H1 (cell line): ENCODE measurements around the gene ATP6V1G3. TPM values are rescaled to one million over a fixed set of nuclear protein-coding genes. Genes with fewer than 3 reads are reported as not detected.

ENCODE experiments used
- CTCF ChIA-PET: fragments of 300-600 bp; sonication (Branson Sonifier 250); formaldehyde crosslinking; loops from one replicate; lab custom pipeline; 2021; ENCODE audit not compliant: partially characterized antibody; lab: Charles Lee
- POLR2A ChIA-PET: fragments of 300-600 bp; sonication (Branson Sonifier 250); formaldehyde crosslinking; loops from one replicate; lab custom pipeline; 2021; ENCODE audit warnings: inconsistent platforms; ENCODE audit not compliant: partially characterized antibody; lab: Charles Lee
- DNase-seq, 2 experiments: peaks; one replicate each; pipeline versions ENCODE4 v3.0.0 to v3.0.0-alpha.2; 2010 to 2022; ENCODE audit warnings: low spot score in 2 of 2, low read depth in 1 of 2, mixed read lengths in 1 of 2
- FAIRE-seq: peaks from 2 replicates; lab custom pipeline; 2011; peaks lifted over from hg19 to GRCh38; lab: Jason Lieb, UNC
- H2AFZ ChIP-seq: 2 replicates; pipeline ENCODE4 v1.8.1; 2012; ENCODE audit warnings: low read length, inconsistent platforms
- H2AK5ac ChIP-seq: 2 replicates; pipeline ENCODE4 v1.6.1; 2013; ENCODE audit warnings: low read depth, low read length
- H2BK120ac ChIP-seq: replicated peaks from 2 replicates; pipeline ENCODE3; 2013; ENCODE audit warnings: low read depth, low read length, inconsistent platforms
- H2BK12ac ChIP-seq: 2 replicates; pipeline ENCODE4 v1.6.1; 2013; ENCODE audit warnings: low read depth, low read length
- H2BK15ac ChIP-seq: 2 replicates; pipeline ENCODE4 v1.6.1; 2013; ENCODE audit warnings: low read length
- H2BK20ac ChIP-seq: 2 replicates; pipeline ENCODE4 v1.6.1; 2013; ENCODE audit warnings: low read length
- H2BK5ac ChIP-seq: 2 replicates; pipeline ENCODE4 v1.6.1; 2013; ENCODE audit warnings: low read depth, low read length
- H3K14ac ChIP-seq: 2 replicates; pipeline ENCODE4 v1.6.1; 2013; ENCODE audit warnings: inconsistent platforms; ENCODE audit not compliant: insufficient read length
- H3K18ac ChIP-seq: 2 replicates; pipeline ENCODE4 v1.6.1; 2013; ENCODE audit warnings: low read length; ENCODE audit errors: extremely low read depth
- H3K23ac ChIP-seq: 2 replicates; pipeline ENCODE4 v1.6.1; 2013; ENCODE audit warnings: inconsistent platforms; ENCODE audit not compliant: insufficient read length
- H3K23me2 ChIP-seq: 2 replicates; pipeline ENCODE4 v1.6.1; 2013; ENCODE audit warnings: low read depth, low read length
- H3K27ac ChIP-seq: 2 replicates; pipeline ENCODE4 v1.6.1; 2011; ENCODE audit warnings: low read depth, low read length, inconsistent platforms
- H3K27me3 ChIP-seq, 4 experiments: replicated peaks in 1 of 4; 1 replicate in 1 of 4; 2 replicates in 3 of 4; pipeline versions ENCODE4 v1.6.1 to v1.8.1; 2011 to 2013; ENCODE audit warnings: low read length in 3 of 4, mild to moderate bottlenecking in 3 of 4, inconsistent platforms in 2 of 4, mixed read lengths in 2 of 4, moderate library complexity in 1 of 4; ENCODE audit not compliant: control insufficient read depth in 3 of 4, insufficient read depth in 3 of 4; ENCODE audit errors: extremely low read depth in 1 of 4
- H3K36me3 ChIP-seq, 4 experiments: 2 replicates each; pipeline versions ENCODE4 v1.6.1 to v1.8.1; 2011 to 2013; ENCODE audit warnings: mild to moderate bottlenecking in 4 of 4, low read length in 3 of 4, moderate library complexity in 2 of 4, control low read depth in 1 of 4, inconsistent platforms in 1 of 4; ENCODE audit not compliant: insufficient read depth in 4 of 4, control insufficient read depth in 2 of 4
- H3K4ac ChIP-seq: replicated peaks from 2 replicates; pipeline ENCODE3; 2013; ENCODE audit warnings: low read length, low read depth, mixed read lengths, inconsistent platforms; ENCODE audit not compliant: insufficient read length
- H3K4me1 ChIP-seq, 4 experiments: replicated peaks in 1 of 4; 1 replicate in 1 of 4; 2 replicates in 3 of 4; pipeline versions ENCODE4 v1.6.1 to v1.8.1; 2011 to 2013; ENCODE audit warnings: low read length in 3 of 4, inconsistent platforms in 2 of 4, mixed read lengths in 1 of 4; ENCODE audit not compliant: insufficient read depth in 4 of 4, control insufficient read depth in 3 of 4
- H3K4me2 ChIP-seq, 2 experiments: 2 replicates each; pipeline versions ENCODE4 v1.6.1 to v1.8.1; 2011 to 2013; ENCODE audit warnings: low read depth in 2 of 2, low read length in 2 of 2, control low read depth in 1 of 2, inconsistent platforms in 1 of 2, mild to moderate bottlenecking in 1 of 2; ENCODE audit not compliant: insufficient read depth in 1 of 2
- H3K4me3 ChIP-seq, 4 experiments: fragments of 200-600, 300-600 bp in 1 of 4; sonication (generic), shearing (Covaris generic), sonication (Bioruptor Twin) in 1 of 4; 2 replicates each; pipeline versions ENCODE4 v1.5.1 to v1.8.1; 2011 to 2016; ENCODE audit warnings: low read length in 4 of 4, low read depth in 3 of 4, control low read depth in 2 of 4, inconsistent platforms in 2 of 4, mild to moderate bottlenecking in 2 of 4, mixed read lengths in 1 of 4, moderate library complexity in 1 of 4; ENCODE audit not compliant: insufficient read depth in 2 of 4; ENCODE audit errors: extremely low read depth in 1 of 4
- H3K56ac ChIP-seq: replicated peaks from 2 replicates; pipeline ENCODE3; 2013; ENCODE audit warnings: low read depth, mild to moderate bottlenecking, mixed read lengths, low read length, inconsistent platforms; ENCODE audit not compliant: insufficient read length
- H3K79me1 ChIP-seq: 2 replicates; pipeline ENCODE4 v1.6.1; 2013; ENCODE audit warnings: low read depth, low read length, control low read depth
- H3K79me2 ChIP-seq, 2 experiments: 2 replicates each; pipeline versions ENCODE4 v1.6.1 to v1.8.1; 2012 to 2013; ENCODE audit warnings: low read length in 2 of 2, mild to moderate bottlenecking in 2 of 2, inconsistent platforms in 1 of 2; ENCODE audit not compliant: insufficient read depth in 2 of 2, control insufficient read depth in 1 of 2
- H3K9ac ChIP-seq, 4 experiments: replicated peaks in 1 of 4; 1 replicate in 1 of 4; 2 replicates in 3 of 4; pipeline versions ENCODE4 v1.6.1 to v1.8.1; 2011 to 2013; ENCODE audit warnings: low read depth in 3 of 4, low read length in 3 of 4, control low read depth in 2 of 4, mild to moderate bottlenecking in 2 of 4, moderate library complexity in 2 of 4, inconsistent platforms in 1 of 4; ENCODE audit errors: extremely low read depth in 1 of 4
- H3K9me3 ChIP-seq, 2 experiments: 2 replicates each; pipeline versions ENCODE4 v1.6.1 to v1.8.1; 2012 to 2013; ENCODE audit warnings: mild to moderate bottlenecking in 2 of 2, moderate library complexity in 2 of 2, control low read depth in 1 of 2, inconsistent platforms in 1 of 2, low read depth in 1 of 2, low read length in 1 of 2, mixed read lengths in 1 of 2; ENCODE audit not compliant: insufficient read depth in 2 of 2
- H4K20me1 ChIP-seq, 2 experiments: replicated peaks in 1 of 2; 2 replicates each; pipeline versions ENCODE3 to v1.8.1; 2011 to 2013; ENCODE audit warnings: inconsistent platforms in 2 of 2, low read length in 2 of 2, mild to moderate bottlenecking in 1 of 2; ENCODE audit not compliant: insufficient read depth in 2 of 2, control insufficient read depth in 1 of 2
- H4K5ac ChIP-seq: 2 replicates; pipeline ENCODE4 v1.6.1; 2013; ENCODE audit warnings: low read length, low read depth, mixed read lengths, inconsistent platforms; ENCODE audit not compliant: insufficient read length
- H4K8ac ChIP-seq: 2 replicates; pipeline ENCODE4 v1.8.0; 2013; ENCODE audit warnings: mild to moderate bottlenecking, moderate library complexity, low read length, inconsistent platforms; ENCODE audit not compliant: insufficient read depth; ENCODE audit errors: extremely low read depth
- H4K91ac ChIP-seq: replicated peaks from 2 replicates; pipeline ENCODE3; 2013; ENCODE audit warnings: low read length, mixed read lengths, inconsistent platforms; ENCODE audit not compliant: insufficient read length
- BACH1 ChIP-seq: IDR thresholded peaks from 2 replicates; pipeline ENCODE4 v1.6.1; 2012; ENCODE audit warnings: low read length, improper control_type of control experiment
- CREB1 ChIP-seq: IDR thresholded peaks from 2 replicates; pipeline ENCODE4 v1.6.1; 2012; ENCODE audit warnings: inconsistent platforms
- CTBP2 ChIP-seq: IDR thresholded peaks from 2 replicates; pipeline ENCODE4 v1.7.0; 2011; ENCODE audit warnings: borderline replicate concordance, mild to moderate bottlenecking, moderate library complexity, mixed read lengths, low read length; ENCODE audit not compliant: insufficient read depth, insufficient read length
- FOSL1 ChIP-seq: IDR thresholded peaks from 2 replicates; pipeline ENCODE4 v1.6.1; 2011; ENCODE audit warnings: mild to moderate bottlenecking, low read depth, low read length, moderate library complexity; ENCODE audit not compliant: insufficient read depth
- GABPA ChIP-seq: IDR thresholded peaks from 2 replicates; pipeline ENCODE4 v1.6.1; 2011; ENCODE audit warnings: mild to moderate bottlenecking, low read length, moderate library complexity, borderline replicate concordance; ENCODE audit not compliant: insufficient read depth
- JUND ChIP-seq: IDR thresholded peaks from 2 replicates; pipeline ENCODE4 v1.6.1; 2011; ENCODE audit warnings: mild to moderate bottlenecking, improper control_type of control experiment, low read length
- POLR2A ChIP-seq, 2 experiments: IDR thresholded peaks; 1 replicate in 1 of 2; 2 replicates in 1 of 2; pipeline ENCODE4 v1.6.1; 2011; ENCODE audit warnings: low read depth in 2 of 2, low read length in 2 of 2, mild to moderate bottlenecking in 2 of 2; ENCODE audit errors: control extremely low read depth in 1 of 2
- RXRA ChIP-seq: IDR thresholded peaks from 2 replicates; pipeline ENCODE4 v1.6.1; 2011; ENCODE audit warnings: low read depth, mild to moderate bottlenecking, low read length, moderate library complexity; ENCODE audit not compliant: insufficient read depth
- TCF12 ChIP-seq: IDR thresholded peaks from 2 replicates; pipeline ENCODE4 v1.6.1; 2011; ENCODE audit warnings: low read depth, mild to moderate bottlenecking, low read length
- WGBS, 2 experiments: shearing (Covaris generic) in 1 of 2; methylation state at CpG; one replicate each; pipeline versions ENCODE4 v1.1.6 to v1.1.7; 2013 to 2015; ENCODE audit warnings: low lambda C conversion rate in 2 of 2, mixed read lengths in 2 of 2, inconsistent platforms in 1 of 2, low coverage in 1 of 2, missing lambda C conversion rate in 1 of 2; ENCODE audit not compliant: insufficient replicate concordance in 2 of 2, insufficient coverage in 1 of 2, insufficient read length in 1 of 2; ENCODE audit errors: extremely low coverage in 1 of 2, missing lambda C conversion rate in 1 of 2; 5-methylcytosine and 5-hydroxymethylcytosine counted together
- polyA plus RNA-seq, 7 experiments: library from polyadenylated mRNA; depleted of rRNA in 3 of 7; stranded (reverse) in 5 of 7; unstranded in 2 of 7; fragments of >200 nt in 5 of 7; fragments of 200-250 nt in 2 of 7; gene quantifications; 1 replicate in 5 of 7; 2 replicates in 1 of 7; 4 replicates in 1 of 7; pipeline versions ENCODE4 v1.2.1 to v1.2.3, GENCODE V29; 2011 to 2013; ENCODE audit warnings: missing spikeins in 2 of 7, mixed read lengths in 2 of 7
- total RNA-seq: library from RNA; stranded (reverse); fragmentation: NEBNext Ultra II Directional; extraction: Animal tissue kit (Norgen Biotek cat#: 25700); gene quantifications from 2 replicates; pipeline ENCODE4 v1.2.1, GENCODE V29; 2021

The ATP6V1G3 gene
- total and polyA plus RNA-seq, 2 of the 8 experiments (the other 6 are each of a cell fraction or from before 2014, with no cell fraction given) = not detected

DNA sequence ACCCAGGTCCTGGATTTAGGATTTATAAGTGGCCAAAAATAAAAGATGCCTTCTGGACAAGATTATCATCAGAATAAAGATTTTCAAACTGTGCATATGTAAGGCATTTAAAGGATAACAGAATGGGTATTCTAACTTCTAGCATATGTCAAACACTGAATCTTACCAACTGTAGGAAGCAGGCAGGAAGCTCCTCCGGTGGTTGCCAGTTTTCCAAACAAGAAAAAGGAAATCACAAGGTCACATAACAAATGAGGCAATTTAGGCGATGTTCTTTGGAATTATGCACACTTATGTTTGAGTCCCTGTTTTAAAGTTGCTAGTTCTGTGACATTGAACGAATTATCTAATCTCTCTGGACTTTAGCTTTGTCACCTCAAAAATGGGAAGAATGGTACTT lies 48.9 kb downstream of the ATP6V1G3 start:
- Histone ChIP-seq H3K79me2 (no peaks in the 10 kb centered on the region), H4K20me1 (no peaks in the 10 kb centered on the region), H3K9me3 (no peaks in the 10 kb centered on the region), H2BK15ac (no peak overlapping the region), H3K18ac (no peak overlapping the region), H2AFZ (no peak overlapping the region), H3K4me1 (no peaks in the 10 kb centered on the region), H3K27me3 (no peaks in the 10 kb centered on the region), H3K4me3 (no peak overlapping the region), H3K79me1 (no peaks in the 10 kb centered on the region), H2BK12ac (no peak overlapping the region), H2BK20ac (no peak overlapping the region), H4K8ac (no peak overlapping the region), H4K91ac (no peak overlapping the region), H2AK5ac (no peak overlapping the region), H3K4ac (no peak overlapping the region), H3K27ac (no peak overlapping the region), H3K14ac (no peak overlapping the region), H3K23ac (no peak overlapping the region), H3K4me2 (no peak overlapping the region), H3K23me2 (no peaks in the 10 kb centered on the region), H3K9ac (no peak overlapping the region), H3K56ac (no peak overlapping the region), H2BK5ac (no peak overlapping the region), H3K36me3 (no peaks in the 10 kb centered on the region), H2BK120ac (no peak overlapping the region), H4K5ac (no peak overlapping the region)
- 93% methylated on average over 3 of the region's 3 CpGs; no CpG with 5 or more reads in 1 of the 2 experiments for WGBS, 2 experiments
- DNase-seq (no peak), FAIRE-seq (no peak)
- no peak for TF ChIP-seq FOSL1
- TF ChIP-seq RXRA = no peak
- no peak for TF ChIP-seq JUND
- TF ChIP-seq CTBP2 = no peak
- TF ChIP-seq CREB1 = no peak
- TF ChIP-seq TCF12 = no peak
- no peak for TF ChIP-seq POLR2A (IDR thresholded peaks at IDR 0.05; ENCODE audit: control extremely low read depth in 1 of 2, low read depth in 2 of 2, low read length in 2 of 2)
- no peak for TF ChIP-seq BACH1
- TF ChIP-seq GABPA = no peak
- ChIA-PET CTCF (interaction anchor here (2.7 kb wide), 1 partner anchor 11 kb away, joined by 9 read pairs; no protein-coding TSS in a partner anchor), POLR2A (no interaction called here)
